Fibroblast of peridontal ligament (primary cell): ENCODE results near the gene ASIC2.
A peak's percentile ranks its signal among the peaks of the same experiment; 100 is the strongest.

ENCODE experiments used
- DNase-seq: peaks from one replicate; pipeline ENCODE4 v3.0.0-alpha.2; 2010; ENCODE audit errors: extremely low read depth

ASIC2 gene

DNA sequence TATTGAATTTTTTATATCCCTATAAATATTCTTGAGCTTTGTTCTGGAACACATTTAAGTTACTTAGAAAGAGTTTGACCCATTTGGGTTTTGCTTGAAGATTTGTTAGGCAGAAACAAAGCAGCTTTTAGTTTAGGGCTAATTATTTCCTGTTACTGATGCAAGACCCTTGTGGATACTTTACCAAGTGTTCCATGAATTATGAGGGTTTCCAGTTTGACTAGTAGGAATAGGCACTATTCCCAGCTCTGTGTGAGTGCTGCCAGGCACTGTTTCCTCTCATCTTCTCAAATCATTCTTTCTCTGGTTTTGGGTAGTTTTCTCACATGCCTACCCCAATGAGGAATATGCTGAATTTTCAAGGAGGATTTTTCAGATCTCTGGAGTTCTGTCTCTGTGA, 221.4 kb downstream of the ASIC2 start:
- no peak for DNase-seq

DNA sequence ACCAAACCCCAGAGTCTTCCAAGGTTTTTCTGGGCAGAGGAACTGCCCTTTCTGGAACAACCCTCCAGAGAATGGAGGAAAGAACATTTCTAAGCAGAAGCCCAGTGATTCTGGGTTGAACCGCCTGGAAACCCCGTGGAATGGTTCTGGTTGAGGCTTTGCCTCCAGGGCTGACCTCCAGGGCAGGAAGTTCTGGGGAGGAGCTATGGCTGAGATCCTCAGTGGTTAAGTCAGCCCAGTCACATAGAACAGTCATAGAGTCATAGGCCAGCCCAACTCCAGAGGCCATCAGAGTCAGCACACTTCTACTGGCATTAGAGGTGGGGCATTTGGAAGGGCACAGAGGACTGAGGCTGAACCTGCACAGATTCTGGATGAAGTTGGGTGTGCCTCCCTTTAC, 235.5 kb downstream of the ASIC2 start:
- DNase-seq = no peak

DNA sequence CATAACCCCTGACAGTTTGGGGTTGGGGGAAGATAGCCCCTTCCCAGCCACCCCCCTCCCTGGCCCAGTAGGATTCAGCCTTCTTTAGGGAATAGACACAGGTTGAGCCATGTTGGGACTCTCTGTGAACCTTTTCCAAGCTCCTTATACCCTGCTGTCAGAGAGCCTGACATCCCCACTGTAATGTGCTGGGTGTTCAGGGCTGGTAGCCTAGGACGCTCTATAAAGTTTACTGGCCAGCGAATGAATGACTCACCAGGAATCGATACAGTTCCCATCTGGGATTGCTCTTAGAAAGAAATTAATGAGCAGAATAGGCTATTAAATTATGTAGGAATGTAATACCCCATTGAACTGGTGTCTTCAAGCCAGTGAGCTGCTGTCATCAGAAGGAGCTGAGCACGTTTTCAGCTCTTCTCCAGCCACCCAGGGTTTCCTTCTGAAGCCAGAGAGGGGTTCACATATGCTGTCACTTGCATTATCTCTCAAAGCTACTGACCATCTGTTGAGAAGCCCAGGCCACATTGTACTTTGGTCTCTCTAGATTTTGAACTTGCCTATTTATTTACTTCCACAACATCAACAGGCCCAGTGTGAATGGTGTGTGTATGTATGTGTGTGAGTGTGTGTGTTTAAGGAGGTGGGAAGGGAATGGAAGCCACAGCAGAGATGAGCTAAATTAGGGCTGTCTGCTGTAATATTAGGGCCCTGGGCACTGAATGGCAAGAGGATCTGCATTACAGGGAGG, 236.5 kb downstream of the ASIC2 start:
- no peak for DNase-seq

DNA sequence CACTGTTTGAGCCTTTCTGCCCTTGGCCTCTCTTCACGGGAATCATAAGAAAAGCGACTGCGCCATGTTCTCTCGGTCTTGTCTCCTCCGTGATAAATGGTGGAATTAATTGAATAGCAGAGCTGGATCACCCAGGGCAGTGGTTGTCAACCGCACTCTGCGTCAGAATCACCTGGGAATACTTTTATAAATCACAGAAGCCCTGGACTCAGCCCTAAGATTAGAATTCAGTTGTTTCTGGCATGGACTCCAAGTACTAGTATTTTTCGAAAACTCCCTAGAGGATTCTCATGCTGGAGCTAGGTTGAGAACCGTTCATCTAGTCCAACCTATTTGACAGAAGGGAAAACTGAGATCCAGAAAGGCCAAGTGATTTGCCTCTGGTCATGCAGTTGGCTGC, 237.3 kb downstream of the ASIC2 start:
- no peak for DNase-seq

DNA sequence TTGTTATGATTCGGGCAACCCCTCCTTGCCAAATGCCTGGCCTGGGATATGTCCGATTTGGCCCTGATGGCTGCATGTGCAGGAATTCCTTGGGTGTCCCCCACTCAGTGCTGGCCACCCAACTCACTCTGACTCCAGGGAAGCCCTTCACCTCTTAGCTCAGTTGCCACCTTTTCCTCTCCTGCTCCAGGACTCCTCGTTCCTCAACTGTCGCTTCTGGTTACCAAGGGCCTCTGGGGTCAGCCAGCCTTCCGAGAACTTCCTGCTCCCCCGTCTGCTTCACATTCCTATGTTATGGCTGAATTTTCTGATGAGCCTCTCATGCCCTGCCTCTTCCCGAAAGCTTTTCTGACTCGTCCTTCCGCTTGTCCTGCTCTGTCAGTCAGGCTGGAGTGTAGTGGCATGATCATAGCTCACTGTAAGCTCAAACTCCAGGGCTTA, 237.9 kb downstream of the ASIC2 start:
- no peak for DNase-seq

DNA sequence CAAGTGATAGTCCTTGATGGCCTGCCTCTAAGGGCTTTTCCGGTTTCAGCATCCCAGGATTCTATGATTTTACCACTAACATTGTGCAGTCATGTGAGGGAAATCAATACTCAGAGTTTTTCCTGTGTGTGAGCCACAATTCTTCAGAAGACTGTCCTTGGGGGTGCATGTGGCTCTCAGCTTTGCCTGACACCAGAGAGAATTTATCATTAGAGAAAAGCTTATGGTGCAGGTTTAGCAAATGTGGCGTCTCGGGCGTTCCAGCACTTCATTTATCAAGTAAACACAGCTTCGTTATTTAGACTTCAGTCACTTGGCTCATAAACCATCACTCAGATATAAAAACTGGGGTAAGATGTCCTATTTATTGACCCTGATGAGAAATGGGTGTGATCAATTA, 238.7 kb downstream of the ASIC2 start:
- DNase-seq = no peak

DNA sequence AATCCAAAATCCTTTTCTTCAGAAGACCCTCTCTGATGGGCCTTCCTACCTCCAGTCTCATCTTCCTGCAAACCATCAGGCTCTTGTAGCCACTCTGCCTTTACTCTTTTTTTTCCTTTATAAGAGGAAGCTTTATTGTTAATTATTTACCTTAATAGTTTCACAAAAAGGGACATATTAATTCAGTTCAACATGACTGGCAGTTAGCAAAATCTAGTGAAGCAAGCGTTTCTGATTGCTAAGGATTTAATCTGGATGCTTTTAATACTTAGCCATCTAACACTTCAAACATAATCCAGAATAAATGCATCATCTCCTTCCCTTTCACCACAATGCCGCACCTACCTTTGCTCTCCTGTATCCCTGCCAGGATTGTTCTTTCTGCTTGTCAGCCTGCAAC, 239.4 kb downstream of the ASIC2 start:
- DNase-seq = no peak

DNA sequence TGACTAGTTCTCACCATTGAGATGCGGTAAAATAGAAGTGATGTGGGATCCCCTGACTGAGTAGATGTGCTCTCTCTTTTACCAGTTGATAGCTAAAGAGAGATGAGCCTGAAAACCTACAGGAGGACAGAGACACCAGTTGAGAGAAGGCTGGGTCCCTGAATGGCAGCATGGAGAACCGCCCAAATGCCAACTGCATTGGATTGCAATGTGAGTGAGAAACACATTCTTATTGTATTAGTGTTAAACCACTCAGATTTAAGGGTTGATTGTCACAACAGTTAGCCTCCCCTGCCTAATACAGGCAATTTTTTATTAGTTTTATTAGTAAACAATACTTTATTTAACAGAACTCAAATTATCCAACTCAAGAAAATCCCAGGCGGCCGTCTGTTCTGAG, 240.2 kb downstream of the ASIC2 start:
- DNase-seq = no peak

DNA sequence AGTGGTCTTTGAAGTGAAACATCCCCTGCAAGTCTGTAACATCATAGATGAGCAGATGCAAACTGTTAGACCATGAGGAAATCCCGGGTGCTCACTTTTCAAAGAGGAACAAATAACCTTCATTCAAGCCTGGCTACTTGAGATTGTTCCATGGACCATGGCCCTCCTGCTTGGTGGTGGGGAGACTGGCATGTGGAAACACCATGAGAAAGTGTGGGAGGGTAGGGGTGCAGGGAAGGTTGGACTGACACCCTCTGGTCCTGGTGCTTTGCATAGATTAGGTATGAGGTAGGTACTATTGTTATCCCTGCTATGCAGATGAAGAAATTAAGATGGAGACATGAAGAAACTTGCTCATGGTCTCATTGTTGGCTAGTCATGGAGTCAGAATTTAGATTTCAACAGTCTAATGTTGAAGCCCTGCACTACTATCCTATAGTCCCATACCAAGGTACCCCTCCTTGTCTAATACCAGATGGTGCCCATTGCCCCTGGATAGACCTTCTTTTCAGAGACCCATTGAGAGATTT, 242.4 kb downstream of the ASIC2 start:
- no peak for DNase-seq

DNA sequence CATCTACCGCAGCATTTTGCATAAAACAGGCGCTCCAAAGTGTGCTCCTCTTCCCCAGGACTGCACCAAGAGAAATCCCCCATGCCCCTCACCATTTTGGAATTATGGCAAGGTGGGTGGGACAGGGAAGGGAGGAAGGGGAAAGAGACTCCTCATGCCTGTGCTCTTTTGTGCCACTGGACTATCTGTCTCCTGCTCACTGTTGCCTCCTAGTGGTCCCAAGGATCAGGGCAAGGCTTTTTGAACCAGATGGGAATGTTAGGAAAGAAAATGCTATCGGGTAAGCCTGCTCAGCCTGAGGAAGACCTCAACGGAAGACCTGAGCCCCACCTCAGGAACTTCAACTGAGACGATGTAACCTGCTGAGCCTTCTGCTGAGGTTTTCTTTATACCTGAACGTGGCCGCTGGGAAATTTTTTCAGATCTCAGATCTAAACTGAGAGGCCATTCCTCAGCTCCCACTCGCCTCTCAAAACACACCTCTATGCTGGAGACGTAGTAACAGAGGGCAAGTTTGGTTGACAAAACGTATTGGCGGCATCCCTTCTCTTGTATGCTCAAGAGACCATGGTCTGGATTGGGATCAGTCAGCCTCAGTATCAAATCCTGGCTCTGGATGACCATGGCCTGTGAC, 243.2 kb downstream of the ASIC2 start:
- DNase-seq = peak; percentile 55

DNA sequence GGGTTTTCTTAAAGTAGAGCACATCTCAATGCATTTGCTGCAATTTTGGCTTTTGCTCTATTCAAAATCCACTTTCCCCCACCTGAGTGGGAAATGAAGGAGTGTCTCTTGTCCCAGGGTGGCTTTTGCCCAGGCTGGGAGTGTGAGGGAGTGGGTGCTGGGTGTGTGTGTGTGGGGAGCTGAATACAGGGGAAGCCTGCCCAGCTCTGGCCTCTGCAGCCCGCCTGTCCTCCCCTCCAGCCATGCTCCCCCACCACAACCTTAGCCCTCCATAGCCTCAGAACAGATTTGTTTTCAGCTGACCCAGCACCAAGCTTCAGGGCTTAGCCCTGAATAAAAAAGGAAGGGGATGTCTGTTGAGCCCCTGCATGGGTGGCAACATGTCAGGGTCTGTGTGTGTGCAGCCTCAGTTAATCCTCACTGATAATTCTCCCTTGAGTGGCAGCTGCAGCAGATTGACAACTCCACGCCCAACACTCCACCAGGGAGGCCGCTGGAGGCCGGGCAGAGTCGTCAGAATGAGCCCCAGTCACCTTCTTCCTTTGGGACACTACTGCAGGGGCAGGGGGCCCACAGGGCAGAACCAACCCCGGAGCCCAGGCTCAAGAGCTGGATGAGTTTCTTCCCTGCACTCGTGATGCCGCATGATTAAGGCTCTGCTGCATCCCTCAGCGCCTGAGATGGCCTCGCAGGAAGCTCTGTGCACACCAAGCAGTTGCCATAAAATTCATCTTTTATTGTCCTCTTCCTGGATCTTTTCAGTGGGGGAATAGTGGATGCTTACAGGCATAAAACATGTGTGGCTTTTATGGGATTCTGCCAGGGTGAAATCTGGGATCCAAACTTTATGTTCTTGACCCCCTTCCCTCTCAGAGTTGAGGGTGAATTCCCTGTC, 246.5 kb downstream of the ASIC2 start:
- no peak for DNase-seq

DNA sequence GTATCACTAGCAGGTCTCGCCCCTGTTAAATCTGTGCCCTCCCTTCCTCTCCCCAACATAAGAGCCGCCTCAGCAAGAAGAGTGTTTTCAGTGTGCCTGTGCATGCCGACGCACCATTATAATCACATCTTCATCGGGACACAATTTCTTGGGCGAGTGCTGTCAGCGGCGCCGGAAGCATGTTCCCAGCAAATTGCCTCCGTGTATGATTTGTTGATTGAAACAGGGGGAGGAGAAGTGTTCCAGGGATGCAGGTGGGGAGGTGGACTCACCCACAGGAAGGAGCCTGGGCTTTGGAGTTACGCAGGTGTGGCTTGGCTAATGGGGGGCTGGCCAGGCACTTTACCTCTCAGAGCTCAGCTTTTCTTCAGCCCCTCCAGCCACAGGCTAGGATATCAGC, 247.9 kb downstream of the ASIC2 start:
- no peak for DNase-seq

DNA sequence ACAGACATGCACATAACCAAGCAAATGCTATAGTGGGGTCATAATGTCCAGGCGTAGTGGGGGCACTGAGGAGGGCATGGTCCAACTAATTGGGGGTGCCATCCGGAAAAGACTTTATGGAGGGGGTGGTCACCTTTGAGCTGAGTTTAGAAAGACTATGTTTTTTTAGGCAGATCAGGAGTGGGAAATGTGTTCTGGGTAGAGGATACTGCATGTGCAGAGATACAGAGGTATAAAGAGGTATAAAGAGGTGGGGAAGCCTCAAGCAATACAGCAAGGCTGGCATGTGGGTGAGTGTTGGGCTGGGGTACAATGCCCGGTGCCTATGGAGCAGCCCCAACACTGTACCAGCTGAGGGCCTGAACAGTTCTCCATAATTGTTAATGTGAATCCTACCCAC, 248.3 kb downstream of the ASIC2 start:
- no peak for DNase-seq

DNA sequence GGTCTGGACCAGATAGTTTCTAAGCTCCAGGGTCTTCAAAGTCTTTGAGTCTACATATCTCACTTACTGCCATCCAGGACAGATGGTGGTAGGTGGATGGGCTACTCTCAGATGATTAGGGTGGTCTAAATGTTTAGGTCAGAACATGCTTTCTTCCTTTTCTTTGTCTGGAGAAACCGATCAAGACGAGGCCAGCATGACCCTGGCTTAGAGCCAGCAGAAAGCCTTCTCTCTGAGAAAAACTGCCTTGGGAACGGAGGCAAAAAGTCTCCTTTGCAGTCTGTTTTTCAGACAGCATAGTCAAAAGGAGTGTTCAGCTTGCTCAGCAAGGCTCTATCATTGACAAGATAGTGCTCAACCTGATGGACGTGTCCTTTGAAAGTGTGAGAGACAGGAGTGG, 252.6 kb downstream of the ASIC2 start:
- DNase-seq = no peak

DNA sequence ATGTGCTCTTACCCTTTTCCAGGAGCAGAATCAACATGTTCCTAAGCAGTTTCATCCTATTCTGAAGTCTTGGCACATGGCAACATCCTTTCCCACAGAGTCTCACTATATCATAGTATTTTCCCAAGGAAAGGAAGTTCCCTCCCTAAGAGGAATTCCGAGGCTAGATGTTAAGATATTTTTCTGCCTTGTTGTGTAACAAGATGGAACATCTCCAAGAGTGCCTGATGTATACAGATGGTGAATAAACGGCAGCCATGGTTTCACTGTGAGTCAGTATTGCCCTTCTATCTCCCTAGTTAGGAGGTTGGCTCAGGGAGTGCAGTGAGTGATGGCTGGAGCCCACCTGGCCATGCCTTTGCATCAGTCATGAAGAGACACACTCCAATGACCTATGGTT, 253.2 kb downstream of the ASIC2 start:
- peak; percentile 48 for DNase-seq

DNA sequence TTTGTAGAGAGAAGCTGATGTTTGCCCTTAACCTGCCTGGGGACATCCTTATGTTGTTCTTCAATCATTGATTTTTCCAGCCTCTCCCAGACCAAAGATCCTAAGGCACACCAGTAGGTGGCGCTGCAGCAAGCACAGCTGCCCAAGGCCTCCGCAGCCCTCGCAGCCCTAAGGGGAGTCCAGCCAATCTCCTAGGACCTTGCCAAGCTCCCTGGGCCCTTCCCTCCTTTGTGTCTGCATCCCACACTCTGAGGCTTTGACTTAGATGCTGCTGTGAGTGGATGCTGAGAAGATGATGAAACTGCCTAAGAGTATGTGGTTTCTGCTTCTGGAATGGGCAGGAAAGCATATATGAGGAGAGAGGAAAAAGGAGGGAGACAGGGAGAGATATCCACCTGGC, 254.4 kb downstream of the ASIC2 start:
- no peak for DNase-seq

DNA sequence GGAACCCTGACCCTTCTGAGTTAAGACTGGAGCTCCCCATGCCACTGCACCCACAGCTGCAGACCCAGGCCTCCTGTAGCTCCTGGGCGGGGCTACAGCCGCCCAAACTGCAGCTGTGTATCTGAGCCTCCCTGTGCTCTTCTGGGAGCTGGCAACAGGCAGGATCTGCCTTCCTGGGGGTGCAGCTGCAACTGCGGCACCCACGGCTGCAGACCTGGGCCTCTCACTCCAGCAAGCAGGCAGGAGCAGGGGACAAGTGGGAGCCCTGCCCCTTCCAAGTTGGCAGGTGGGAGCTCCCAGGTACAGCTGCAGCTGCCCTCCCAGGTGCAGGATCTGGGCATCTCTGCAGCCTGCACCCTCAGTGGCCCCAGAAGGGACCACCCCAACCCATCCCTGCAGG, 259.9 kb downstream of the ASIC2 start:
- no peak for DNase-seq

DNA sequence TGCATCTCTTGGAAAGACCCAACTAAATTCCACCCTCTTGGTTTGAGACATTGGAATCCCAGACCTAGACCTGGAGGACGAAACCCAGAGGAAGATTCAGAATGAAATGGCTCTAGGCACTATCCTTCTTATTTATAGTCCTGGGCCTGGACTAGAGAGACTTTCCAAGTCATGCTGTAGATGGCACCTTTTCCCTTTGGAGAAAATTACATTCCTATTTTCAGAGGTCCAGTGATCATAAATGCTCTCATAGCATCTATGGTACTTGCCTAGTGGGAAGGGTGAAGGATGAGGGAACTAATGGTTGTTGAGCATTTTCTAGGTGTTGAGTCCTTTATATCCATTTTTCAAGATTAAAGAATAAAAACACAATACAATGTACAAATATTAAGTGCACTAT, 264.3 kb downstream of the ASIC2 start:
- no peak for DNase-seq

DNA sequence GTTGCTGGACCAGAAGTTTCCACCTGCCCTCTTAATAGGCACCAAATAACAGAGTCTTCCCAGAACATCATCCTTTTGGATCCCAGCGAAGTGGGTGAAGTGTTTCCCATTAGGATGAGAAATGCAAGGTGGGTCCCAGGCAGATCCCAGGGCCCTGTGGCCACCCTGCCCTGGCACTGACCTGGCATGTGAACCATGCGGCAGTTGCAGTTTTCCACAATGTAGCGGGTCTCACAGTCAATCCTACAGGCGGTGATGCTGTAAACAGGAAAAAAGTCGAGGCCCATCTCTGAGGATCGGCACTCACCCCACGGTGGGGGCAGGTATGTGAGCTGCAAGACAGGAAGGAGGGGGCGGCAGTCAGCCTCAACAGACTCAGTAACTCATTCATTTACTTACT, 265.0 kb downstream of the ASIC2 start:
- DNase-seq = no peak

DNA sequence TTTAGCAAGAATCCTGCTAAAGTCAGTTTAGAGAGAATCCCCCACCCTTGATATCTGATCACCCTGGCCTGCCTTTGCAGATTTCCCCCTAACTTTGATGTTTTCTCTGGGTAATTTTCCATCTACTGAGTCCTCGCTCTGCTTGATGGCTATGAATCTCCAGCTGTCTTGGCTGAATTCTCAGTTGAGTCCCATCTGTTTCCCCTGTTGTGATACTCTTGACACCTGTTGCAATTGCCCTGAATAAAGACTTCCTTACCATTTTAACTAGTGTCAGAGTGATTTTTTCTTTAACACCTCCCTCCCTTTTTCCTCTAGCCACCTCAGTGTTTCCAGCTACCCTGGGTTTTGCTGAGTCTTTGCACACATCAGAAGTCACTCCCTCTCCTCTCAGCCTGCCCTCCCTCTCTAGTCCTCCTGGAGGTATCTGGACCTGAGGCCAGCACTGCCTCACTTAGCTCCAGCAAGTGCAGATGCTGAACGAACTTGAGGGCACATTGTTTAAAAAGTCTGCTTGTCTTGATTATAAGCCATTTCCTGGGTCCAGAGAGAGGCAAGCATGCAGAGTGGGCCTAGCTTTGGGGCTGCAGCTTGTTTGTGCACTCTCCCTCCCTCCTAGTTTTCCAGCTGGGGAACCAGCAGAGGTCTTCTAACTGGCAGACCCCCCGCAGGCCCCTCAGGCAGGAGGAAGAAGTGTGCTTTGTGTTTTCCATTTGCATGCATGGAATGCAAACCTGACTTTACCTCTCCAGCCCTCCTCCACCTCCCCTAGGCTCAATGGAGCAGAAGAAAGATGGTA, 268.2 kb downstream of the ASIC2 start:
- no peak for DNase-seq

DNA sequence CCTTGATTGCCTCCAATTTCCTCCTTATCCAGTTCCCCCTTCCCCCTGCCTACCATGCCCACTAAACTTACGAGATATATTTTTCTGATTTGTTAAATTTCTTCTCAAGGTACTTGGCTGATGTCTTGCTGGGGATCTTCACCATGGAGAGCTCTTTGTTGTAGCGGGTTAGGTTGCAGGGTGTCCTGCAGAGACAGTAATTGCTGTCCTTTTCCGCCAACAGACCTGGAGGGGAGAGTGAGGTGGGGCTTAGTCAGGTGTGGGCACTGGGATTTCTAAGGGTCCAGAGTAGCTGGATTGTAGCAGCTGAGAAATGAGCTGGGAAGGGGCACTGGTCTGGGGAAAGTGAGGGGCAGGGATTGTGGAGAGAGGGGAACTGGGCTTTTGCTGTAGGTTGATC, 269.3 kb downstream of the ASIC2 start:
- no peak for DNase-seq
